Fibroblast of lung (primary cell): Measurements from ENCODE around the gene ALS2CL. TPM values are rescaled to one million over a fixed set of nuclear protein-coding genes. Genes with fewer than 3 reads are reported as not detected.

ENCODE experiments used
- DNase-seq, 2 donors: peaks; one replicate each; pipeline versions ENCODE4 v3.0.0 to v3.0.0-alpha.2; 2010; ENCODE audit warnings: low read depth in 2 of 2
- H2AFZ ChIP-seq: 2 replicates; pipeline ENCODE4 v1.5.1; 2012; ENCODE audit warnings: low read length, control low read depth, inconsistent platforms
- H3K27ac ChIP-seq: 2 replicates; pipeline ENCODE4 v1.5.1; 2011; ENCODE audit warnings: low read length, control low read depth; ENCODE audit not compliant: insufficient read depth
- H3K27me3 ChIP-seq: 2 replicates; pipeline ENCODE4 v1.5.1; 2011; ENCODE audit warnings: mild to moderate bottlenecking, low read length; ENCODE audit not compliant: control insufficient read depth, insufficient read depth
- H3K36me3 ChIP-seq: 2 replicates; pipeline ENCODE4 v1.5.1; 2011; ENCODE audit warnings: low read length; ENCODE audit not compliant: control insufficient read depth, insufficient read depth
- H3K4me1 ChIP-seq: 2 replicates; pipeline ENCODE4 v1.5.1; 2011; ENCODE audit warnings: low read length; ENCODE audit not compliant: control insufficient read depth, insufficient read depth; ENCODE audit errors: extremely low read depth
- H3K4me2 ChIP-seq: 2 replicates; pipeline ENCODE4 v1.5.1; 2011; ENCODE audit warnings: low read length, control low read depth; ENCODE audit not compliant: insufficient read depth; ENCODE audit errors: extremely low read depth
- H3K4me3 ChIP-seq, 4 experiments: fragments of 200-600 bp in 1 of 4; sonication (generic) in 1 of 4; replicated peaks in 1 of 4; 2 replicates each; pipeline ENCODE4 v1.5.1; 2011 to 2016; ENCODE audit warnings: low read length in 4 of 4, low read depth in 3 of 4, mild to moderate bottlenecking in 3 of 4, control low read depth in 2 of 4, inconsistent platforms in 1 of 4, mixed read lengths in 1 of 4; ENCODE audit not compliant: insufficient read depth in 1 of 4; ENCODE audit errors: control extremely low read depth in 1 of 4
- H3K79me2 ChIP-seq: 2 replicates; pipeline ENCODE4 v1.5.1; 2012; ENCODE audit warnings: mild to moderate bottlenecking, low read length, inconsistent platforms; ENCODE audit not compliant: control insufficient read depth, insufficient read depth
- H3K9ac ChIP-seq: 2 replicates; pipeline ENCODE4 v1.5.1; 2011; ENCODE audit warnings: mild to moderate bottlenecking, low read length, control low read depth; ENCODE audit not compliant: insufficient read depth
- H3K9me3 ChIP-seq: 2 replicates; pipeline ENCODE4 v1.5.1; 2012; ENCODE audit warnings: low read depth, low read length; ENCODE audit not compliant: control insufficient read depth, insufficient read depth
- H4K20me1 ChIP-seq: 2 replicates; pipeline ENCODE4 v1.5.1; 2011; ENCODE audit warnings: low read length; ENCODE audit not compliant: control insufficient read depth, insufficient read depth; ENCODE audit errors: extremely low read depth
- EZH2 ChIP-seq: IDR thresholded peaks from 2 replicates; pipeline ENCODE4 v1.5.1; 2012; ENCODE audit warnings: low read length, control low read depth, mild to moderate bottlenecking; ENCODE audit errors: missing control alignments
- polyA plus RNA-seq, 2 donors: library from polyadenylated mRNA; depleted of rRNA in 1 of 2; stranded (reverse) in 1 of 2; unstranded in 1 of 2; fragments of >200 nt; gene quantifications; 2 replicates each; pipeline ENCODE4 v1.2.1, GENCODE V29; 2011 to 2012; ENCODE audit warnings: missing spikeins in 1 of 2
- total RNA-seq: library from RNA; depleted of rRNA; stranded (reverse); fragments of >200 nt; gene quantifications from 2 replicates; pipeline ENCODE4 v1.2.1, GENCODE V29; 2014
- TF ChIP-seq, protein P1 (sequence below), 2 donors: IDR thresholded peaks in 1 of 2; conservative IDR thresholded peaks in 1 of 2; 1 replicate in 1 of 2; 2 replicates in 1 of 2; pipeline ENCODE4 v1.5.1; 2011 to 2012; ENCODE audit warnings: low read length in 2 of 2, control low read depth in 1 of 2, inconsistent platforms in 1 of 2, low read depth in 1 of 2, mild to moderate bottlenecking in 1 of 2

Gene ALS2CL
- total and polyA plus RNA-seq, 2 donors (not counting 1 experiment from before 2014, with no cell fraction given), result 4.4 to 19.7 TPM

DNA sequence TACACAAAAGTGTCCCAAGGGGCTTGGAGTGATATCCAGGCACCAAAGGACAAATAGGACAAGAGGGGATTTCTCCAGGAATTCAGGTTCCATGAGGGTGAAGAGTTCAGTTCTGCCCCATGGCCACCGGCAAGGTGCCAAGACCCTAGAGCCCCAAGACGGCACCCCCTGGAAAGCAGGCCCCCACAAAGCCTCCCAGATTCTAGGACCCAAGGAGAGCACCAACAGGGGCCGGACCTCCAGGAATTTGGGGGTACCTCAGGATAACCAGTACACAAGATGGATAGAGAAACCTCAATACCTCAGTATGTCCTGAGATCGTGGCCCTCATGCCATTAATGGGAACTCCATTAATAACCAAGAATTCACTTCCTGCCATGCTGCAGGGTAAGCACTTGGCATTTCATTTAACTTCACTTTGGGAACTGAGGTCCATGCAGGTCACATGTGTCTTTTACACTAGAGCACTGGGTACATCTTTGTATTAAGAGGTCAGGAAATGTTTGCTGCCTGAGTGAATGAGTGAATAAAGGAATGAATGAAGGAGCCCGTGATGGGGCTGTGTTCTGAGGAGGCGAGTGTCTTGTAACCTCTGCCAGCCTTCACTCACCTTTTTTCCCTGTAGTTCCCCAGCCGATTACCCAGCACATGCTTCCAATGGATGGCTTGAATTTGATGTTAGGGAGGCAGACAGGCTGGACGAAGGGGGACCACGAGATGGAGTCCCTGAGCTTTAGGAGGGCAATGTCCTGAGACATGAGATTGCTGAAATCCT is 39.7 kb upstream of the ALS2CL start:
- H4K20me1 ChIP-seq, result no peaks in the 10 kb centered on the region
- no peaks in the 10 kb centered on the region for H3K79me2 ChIP-seq
- TF ChIP-seq EZH2, result no peak
- TF ChIP-seq, protein P1, sequence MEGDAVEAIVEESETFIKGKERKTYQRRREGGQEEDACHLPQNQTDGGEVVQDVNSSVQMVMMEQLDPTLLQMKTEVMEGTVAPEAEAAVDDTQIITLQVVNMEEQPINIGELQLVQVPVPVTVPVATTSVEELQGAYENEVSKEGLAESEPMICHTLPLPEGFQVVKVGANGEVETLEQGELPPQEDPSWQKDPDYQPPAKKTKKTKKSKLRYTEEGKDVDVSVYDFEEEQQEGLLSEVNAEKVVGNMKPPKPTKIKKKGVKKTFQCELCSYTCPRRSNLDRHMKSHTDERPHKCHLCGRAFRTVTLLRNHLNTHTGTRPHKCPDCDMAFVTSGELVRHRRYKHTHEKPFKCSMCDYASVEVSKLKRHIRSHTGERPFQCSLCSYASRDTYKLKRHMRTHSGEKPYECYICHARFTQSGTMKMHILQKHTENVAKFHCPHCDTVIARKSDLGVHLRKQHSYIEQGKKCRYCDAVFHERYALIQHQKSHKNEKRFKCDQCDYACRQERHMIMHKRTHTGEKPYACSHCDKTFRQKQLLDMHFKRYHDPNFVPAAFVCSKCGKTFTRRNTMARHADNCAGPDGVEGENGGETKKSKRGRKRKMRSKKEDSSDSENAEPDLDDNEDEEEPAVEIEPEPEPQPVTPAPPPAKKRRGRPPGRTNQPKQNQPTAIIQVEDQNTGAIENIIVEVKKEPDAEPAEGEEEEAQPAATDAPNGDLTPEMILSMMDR (conservative IDR thresholded peaks at IDR 0.05 in 1 of 2, IDR thresholded peaks at IDR 0.05 in 1 of 2; ENCODE audit: low read depth in 1 of 2, low read length in 2 of 2), result peak; percentile 17 to 27
- H3K27me3 ChIP-seq, result no peaks in the 10 kb centered on the region
- no peaks in the 10 kb centered on the region for H3K4me1 ChIP-seq
- no peaks in the 10 kb centered on the region for H3K36me3 ChIP-seq
- H3K9ac ChIP-seq, result no peak overlapping the region
- H2AFZ ChIP-seq, result no peak overlapping the region
- H3K4me3 ChIP-seq, result no peak overlapping the region
- DNase-seq, result peak in 1 of 2 donors; percentile 15
- no peak overlapping the region for H3K27ac ChIP-seq
- no peak overlapping the region for H3K4me2 ChIP-seq
- no peaks in the 10 kb centered on the region for H3K9me3 ChIP-seq

DNA sequence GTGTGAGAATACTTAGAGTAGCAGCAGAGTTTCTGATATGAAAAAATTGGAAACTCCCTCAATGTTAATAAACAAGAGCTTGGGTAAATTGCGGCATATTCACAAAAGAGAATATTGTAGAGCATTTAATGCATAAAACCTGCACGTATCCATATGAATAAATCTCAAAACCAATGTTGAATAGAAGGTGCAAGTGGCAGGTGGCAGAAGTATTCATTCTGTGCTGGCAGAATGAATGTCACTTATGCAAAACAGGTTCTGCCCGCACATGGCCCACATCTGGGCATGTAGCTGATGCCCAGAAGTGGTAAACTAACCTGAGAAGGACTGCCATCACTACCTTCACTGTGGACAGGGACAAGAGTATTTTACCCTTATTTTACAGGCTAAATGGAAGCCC is 38.3 kb upstream of the ALS2CL start:
- Histone ChIP-seq H3K9ac (no peak overlapping the region), H4K20me1 (no peaks in the 10 kb centered on the region), H3K27me3 (no peaks in the 10 kb centered on the region), H3K4me1 (no peaks in the 10 kb centered on the region), H3K4me2 (no peak overlapping the region), H2AFZ (no peak overlapping the region), H3K79me2 (no peaks in the 10 kb centered on the region), H3K36me3 (no peaks in the 10 kb centered on the region), H3K27ac (no peak overlapping the region), H3K4me3 (no peak overlapping the region), H3K9me3 (no peaks in the 10 kb centered on the region)
- no peak for TF ChIP-seq EZH2
- TF ChIP-seq, protein P1 (conservative IDR thresholded peaks at IDR 0.05 in 1 of 2, IDR thresholded peaks at IDR 0.05 in 1 of 2; ENCODE audit: low read depth in 1 of 2, low read length in 2 of 2), result no peak
- DNase-seq, result no peak

DNA sequence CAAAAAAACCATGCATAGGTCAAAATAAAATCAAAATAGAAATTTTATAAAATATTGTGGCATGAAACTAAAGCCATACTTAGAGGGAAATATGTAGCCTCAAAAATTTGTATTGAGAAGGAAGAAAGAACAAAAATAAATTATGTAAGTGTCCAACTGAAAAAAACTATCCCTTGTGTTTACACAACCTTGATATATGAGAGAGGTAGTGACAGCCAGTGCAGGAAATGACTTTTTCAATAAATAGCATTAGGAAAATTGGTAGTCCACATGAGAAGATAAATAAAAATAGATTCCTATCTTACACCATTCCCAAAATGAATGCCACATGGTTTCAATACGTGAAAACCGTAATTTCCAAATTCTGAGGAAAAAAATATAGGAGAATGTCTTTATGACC is 37.3 kb upstream of the ALS2CL start:
- Histone ChIP-seq H3K9ac (no peak overlapping the region), H3K79me2 (no peaks in the 10 kb centered on the region), H3K27me3 (no peaks in the 10 kb centered on the region), H3K27ac (no peak overlapping the region), H3K4me2 (no peak overlapping the region), H2AFZ (no peak overlapping the region), H3K4me1 (no peaks in the 10 kb centered on the region), H3K4me3 (no peak overlapping the region), H4K20me1 (no peaks in the 10 kb centered on the region), H3K36me3 (no peaks in the 10 kb centered on the region), H3K9me3 (no peaks in the 10 kb centered on the region)
- TF ChIP-seq, protein P1 (conservative IDR thresholded peaks at IDR 0.05 in 1 of 2, IDR thresholded peaks at IDR 0.05 in 1 of 2; ENCODE audit: low read depth in 1 of 2, low read length in 2 of 2), result no peak
- no peak for TF ChIP-seq EZH2
- DNase-seq, result no peak
